Dedifferentiated amniotic fluid mesenchymal stem cell (primary cell): Measurements from ENCODE around the gene USP5.
"Not testable (repeated sequence)": the region's sequence is repeated elsewhere in the genome, so short reads cannot be mapped to it uniquely, and the experiment has no call there.

ENCODE experiments used
- DNase-seq: peaks from one replicate; pipeline ENCODE4 v3.0.0-alpha.2; 2016; ENCODE audit errors: extremely low spot score

USP5 gene

DNA sequence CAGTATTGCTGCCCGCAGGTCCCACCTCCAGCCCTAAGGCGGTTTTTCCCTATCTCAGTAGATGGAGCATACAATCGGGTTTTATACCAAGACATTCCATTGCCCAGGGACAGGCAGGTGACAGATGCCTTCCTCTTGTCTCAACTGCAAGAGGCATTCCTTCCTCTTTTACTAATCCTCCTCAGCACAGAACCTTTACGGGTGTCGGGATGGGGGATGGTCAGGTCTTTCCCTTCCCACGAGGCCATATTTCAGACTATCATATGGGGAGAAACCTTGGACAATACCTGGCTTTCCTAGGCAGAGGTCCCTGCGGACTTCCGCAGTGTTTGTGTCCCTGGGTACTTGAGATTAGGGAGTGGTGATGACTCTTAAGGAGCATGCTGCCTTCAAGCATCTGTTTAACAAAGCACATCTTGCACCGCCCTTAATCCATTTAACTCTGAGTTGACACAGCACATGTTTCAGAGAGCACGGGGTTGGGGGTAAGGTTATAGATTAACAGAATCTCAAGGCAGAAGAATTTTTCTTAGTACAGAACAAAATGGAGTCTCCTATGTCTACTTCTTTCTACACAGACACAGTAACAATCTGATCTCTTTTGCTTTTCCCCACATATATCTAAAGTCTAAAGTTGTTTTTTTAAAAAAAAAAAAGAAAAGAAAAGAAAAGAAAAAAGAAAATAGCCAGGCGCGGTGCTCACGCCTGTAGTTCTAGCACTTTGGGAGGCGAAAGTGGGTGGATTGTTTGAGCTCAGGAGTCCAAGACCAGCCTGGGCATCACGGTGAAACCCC is 34.5 kb downstream of the USP5 start:
- not testable (repeated sequence) for DNase-seq

DNA sequence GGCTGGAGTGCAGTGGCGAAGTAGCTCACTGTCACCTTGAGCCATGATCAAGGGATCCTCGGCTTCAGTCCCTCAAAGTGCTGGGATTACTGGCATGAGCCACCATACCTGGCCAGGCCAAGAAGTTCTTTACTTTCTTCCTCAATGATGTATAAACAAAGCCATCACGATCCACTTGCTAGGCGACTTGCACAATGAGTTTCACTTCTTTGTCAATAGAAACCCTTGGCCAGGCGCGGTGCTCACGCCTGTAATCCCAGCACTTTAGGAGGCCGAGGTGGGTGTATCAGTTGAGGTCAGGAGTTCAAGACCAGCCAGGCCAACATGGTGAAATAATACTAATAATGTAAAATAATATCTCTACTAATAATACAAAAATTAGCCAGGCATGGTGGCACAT is 35.5 kb downstream of the USP5 start:
- no peak for DNase-seq

DNA sequence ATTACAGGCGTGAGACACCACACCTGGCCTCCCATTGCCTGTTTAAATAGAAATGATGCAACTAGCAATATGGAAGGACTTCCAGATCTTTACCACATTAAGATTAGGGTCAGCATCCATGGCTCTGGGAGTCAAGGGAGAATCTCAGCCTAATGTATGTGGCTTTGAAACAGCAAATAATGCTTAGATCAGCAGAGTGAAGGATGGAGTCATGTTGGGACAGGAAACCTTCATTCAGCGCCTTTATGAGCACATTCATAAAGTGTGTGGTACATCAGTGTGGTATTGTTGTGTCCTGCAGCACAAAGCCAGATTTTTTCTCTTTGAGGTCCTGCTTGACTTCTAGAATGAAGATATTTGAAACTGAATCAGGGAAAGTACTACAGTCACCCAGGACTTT is 36.4 kb downstream of the USP5 start:
- DNase-seq = no peak

DNA sequence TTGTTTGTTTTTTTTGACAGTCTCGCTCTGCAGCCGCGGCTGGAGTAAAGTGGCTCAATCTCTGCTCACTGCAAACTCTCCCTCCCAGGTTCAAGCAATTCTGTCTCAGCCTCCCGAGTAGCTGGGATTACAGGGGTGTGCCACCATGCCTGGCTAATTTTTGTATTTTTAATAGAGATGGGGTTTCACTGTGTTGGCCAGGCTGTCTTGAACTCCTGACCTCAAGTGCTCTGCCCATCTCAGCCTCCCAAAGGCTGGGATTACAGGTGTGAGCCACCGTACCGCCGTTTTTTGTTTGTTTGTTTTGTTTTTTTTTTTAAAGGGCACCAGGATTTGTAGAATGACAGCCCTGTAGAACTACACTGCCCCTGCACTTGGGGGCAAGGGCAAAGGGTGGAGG is 36.8 kb downstream of the USP5 start:
- not testable (repeated sequence) for DNase-seq

DNA sequence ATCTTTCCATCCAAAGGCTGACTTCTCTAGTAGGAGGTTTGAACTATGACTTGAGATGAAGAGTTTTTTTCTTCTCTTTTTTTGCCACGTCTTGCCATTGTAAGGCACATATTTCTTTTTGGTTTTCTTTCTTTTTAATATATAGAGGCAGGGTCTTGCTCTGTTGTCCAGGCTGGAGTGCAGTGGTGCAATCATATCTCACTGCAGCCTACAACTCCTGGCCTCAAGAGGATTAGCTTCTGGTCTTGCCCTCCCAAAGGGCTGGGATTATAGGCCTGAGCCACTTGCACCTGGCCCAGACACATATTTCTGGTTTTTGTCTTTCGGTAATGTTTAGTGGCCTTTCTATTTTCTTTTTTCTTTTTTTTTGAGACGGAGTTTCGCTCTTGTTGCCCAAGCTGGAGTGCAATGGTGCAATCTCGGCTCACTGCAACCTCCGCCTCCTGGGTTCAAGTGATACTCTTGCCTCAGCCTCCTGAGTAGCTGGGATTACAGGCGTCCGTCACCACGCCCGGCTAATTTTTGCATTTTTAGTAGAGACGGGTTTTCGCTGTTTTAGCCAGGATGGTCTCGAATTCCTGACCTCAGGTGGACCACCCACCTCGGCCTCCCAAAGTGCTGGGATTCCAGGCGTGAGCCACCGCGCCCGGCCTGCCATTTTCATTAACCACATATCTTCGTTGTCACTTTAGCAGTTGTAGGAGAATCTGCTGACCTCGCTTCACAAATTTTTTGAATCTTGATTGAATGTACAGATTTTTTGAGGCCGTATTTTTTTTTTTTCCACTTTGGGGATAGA is 38.0 kb downstream of the USP5 start:
- DNase-seq = not testable (repeated sequence)

DNA sequence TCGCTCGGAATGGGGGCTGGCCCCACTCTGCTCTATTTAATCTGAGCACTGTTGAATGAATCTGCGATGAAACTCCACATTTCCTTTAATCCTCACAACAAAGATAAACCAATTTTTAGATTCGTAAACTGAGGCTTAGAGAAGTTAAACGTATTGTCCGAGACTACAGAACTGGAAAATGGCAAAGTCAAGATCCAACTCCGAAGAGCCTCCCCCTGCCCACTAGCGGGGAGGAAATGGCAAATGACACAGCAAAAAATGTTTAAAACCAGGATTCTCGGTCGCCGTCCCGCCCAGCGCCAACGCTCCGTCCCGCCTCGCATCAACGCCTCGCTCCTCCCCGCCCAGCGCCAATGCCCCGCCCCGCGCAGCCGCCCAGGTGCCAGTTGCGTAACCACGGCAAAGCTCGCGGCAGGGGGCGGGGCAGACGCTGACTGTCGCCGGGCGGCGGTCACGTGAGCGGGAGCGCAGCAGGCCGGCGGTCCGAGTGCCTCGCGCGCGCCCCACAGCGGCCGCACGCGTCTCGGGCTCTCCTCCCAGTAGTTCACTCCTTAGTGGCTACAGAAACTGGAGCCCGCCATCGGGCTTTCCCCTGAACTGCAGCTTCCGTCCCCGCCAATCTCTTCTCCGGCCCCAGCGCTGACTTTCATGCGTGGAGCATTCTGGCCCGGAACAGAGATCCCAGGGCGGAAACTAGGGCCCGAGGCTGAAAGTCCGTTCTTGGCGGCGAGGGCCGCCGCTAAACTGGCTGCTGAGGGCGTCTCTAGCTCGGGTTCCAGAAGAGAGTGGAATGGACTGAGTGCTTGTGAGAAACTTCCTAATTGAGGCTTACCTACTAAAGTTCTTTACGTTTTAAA is 39.1 kb downstream of the USP5 start:
- peak; percentile 94 for DNase-seq

DNA sequence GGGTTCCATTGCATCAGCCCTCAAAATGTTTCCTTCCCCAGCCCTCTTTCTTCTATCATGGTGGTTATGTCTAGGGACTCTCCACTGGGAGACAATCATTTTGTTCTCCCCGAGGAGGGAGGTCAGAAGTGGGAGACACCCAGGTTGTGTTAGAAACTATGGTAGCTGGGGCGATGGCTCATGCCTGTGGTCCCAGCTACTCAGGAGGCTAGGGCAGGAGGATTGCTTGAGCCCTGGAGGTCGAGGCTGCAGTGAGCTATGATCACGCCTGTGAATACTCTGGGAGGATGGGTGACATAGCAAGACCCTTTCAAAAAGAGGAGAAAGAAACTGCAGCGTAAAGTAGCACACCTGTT is 39.7 kb downstream of the USP5 start:
- no peak for DNase-seq

DNA sequence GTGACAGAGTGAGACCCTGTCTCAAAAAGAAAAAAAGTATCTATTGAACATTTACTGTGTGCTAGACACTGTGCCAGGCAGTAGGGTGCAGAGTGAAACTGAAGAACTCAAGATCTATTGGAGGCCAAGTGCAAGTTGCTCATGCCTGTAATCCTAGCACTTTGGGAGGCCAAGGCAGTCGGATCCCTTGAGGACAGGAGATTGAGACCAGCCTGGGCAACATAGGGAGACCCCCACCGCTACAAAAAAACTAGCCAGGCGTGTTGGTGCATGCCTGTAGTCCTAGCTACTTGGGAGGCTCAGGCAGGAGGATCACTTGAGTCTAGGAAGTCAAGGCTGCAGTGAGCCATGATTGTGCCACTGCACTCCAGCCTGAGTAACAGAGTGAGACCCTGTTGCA is 40.7 kb downstream of the USP5 start:
- not testable (repeated sequence) for DNase-seq

DNA sequence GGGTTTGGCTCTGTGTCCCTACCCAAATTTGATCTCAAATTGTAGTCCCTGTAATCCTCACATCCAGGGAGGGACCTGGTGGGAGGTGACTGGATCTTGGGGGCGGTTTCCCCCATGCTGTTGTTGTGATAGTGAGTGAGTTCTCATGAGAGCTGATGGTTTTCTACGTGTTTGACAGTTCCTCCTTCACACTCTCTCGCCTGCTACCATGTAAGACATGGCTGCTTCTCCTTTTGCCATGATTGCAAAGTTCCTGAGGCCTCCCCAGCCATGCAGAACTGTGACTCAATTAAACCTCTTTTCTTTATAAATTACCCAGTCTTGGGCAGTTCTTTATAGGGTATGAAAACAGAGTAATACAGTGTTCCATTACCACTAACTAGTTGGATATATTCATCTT is 42.4 kb downstream of the USP5 start:
- no peak for DNase-seq

DNA sequence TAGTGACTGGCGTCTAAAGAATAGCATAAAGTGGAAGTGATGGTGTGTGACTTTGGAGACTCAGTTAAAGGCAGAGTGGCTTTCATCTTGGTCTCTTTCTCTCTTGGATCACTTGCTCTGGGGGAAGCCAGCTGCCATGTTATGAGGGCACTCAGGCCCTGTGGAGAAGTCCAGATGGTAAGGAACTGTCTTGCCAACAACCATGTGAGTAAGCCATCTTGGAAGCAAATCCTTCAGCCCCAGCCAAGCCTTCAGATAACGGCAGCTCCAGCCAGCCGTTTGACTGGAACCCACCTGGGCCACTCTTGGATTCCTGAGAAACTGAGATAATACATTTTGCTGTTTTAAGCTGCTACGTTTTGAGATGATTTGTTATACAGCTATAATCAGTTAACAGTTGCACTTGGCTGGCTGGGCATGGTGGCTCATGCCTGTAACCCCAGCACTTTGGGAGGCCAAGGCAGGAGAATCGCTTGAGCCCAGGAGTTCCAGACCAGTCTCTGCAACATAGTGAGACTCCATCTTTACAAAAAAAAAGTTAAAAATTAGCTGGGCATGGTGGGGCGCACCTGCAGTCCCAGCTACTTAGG is 45.0 kb downstream of the USP5 start:
- DNase-seq = no peak

DNA sequence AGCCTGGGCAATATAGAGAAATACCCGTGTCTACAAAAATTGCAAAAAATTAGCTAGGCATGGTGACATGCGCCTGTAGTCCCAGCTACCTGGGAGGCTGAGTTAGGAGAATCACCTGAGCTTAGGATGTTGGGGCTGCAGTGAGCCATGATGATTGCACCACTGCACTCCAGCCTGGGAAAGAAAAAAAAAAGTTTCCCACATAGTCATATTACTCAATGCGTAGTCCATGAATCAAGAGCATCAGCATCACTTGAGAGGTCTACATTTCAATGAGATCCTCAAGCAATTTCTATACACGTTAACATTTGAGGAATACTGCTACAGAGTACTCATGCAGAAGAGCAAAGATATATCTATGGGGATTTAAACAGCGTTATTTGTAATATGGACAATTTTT is 47.5 kb downstream of the USP5 start:
- no peak for DNase-seq

DNA sequence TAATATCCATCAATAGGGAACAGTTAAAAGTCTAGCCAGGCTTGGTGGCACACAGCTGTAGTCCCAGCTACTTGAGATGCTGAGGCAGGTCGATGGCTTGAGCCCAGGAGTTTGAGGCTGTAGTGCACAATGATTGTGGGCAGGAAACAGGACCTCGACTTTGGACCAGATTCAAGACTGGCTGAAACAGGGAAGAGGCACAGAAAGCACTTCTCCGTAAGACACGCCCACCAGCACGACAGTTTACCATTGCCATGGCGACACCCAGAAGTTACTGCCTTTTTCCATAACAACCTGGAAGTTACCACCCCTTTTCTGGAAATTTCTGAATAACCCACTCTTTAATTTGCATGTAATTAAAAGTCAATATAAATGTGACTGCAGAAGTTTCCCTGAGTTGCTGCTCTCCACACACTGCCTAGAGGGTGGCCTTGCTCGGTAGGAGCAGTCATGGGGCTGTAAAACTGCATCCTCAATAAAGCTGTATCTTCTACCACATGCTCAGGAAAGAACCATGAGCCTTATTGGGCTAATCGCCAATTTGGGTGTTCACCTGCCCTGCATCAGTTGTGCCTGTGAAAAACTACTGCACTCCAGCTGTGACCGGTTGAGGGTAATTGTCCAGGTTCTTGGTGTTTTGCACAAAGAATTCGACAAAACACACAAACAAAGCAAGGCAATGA is 48.0 kb downstream of the USP5 start:
- DNase-seq = no peak

DNA sequence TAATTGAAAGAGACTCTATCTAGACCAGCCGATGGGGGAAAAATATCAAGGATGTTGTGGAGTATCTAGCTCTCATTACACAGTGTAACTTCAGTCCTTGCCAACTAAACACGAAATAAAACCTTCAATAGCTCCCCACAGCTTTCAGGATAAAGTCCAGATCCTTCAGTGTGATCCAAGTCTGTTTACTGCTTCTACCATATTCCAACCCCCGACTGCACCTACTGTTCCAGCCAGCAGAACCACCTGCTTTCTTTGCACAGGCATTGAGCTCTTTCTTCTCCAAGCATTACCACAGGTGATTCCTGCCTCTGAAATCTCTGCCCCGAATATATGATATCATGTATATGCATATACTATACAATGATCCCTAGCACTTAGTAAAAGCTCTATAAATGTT is 50.5 kb downstream of the USP5 start:
- DNase-seq = no peak

DNA sequence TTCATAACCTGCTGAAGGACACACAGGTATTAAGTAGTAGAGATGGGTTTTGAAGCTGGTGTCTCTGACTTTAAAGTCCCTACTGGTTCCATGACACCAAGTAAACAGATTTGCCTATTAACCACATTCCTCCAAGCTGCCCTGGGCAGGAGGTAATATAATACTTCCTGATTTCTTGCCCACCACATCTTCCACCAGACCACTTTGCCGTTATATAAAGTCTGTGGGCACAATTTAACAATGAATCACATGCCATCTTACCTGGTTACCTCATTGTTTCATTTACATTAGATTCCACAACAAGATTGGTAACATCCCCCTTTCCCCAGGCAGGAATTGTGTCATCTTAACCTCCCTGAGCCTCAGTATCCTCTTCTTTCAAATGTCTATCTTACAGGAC is 51.8 kb downstream of the USP5 start:
- no peak for DNase-seq

DNA sequence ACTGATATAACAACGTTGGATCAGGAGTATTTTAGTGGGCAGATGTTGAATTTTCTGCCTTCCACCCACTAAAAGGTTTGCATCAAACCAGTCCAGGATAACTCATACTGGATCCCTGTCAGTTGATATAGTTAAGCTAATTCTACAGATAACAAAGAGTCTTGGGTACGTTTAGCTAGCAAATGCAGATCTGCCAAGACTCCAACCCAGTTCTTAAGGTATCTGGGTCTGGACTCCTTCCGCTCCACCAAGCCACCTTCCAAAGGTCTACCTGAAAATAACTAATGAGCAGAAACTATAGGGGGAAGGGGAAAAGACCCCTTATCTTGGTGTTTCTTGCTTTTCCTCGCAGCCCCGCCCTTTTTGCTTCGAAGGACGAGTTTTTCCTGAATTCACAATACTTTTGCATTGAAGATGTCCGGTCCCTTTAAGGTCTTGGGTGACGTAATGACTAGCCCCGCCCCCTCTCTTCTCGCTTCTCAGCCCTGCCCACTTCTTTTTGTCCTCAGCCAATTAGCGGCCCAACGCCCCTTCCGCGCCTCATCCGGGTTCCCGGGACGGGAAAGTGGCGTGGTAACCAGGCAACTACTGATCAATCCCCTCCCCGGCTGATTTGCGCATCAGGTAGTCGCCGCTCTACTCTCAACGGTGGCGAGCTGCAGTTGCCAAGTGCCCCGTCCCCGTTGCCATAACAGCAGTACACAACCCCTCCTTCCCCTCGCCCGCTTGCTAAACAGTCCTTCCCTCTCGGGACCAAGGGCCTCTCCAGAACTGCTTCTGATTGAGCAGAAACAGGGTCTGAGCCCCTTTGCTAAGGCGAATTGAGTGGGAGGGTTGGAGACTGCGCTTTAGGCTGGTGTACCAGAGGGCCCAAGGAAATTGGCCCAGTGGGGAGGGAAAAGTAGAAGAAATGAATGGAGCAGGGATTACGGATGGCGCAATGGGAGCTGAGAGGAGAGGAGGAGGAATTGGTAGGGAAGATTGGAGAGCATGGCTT is 52.6 kb downstream of the USP5 start, which contains the start of gene LRRC23:
LRRC23 (plus strand) TSS at position 543 of the 997 bp plus-strand sequence. CDS start 812 bp downstream, outside the sequence.
- peak; percentile 96 for DNase-seq

DNA sequence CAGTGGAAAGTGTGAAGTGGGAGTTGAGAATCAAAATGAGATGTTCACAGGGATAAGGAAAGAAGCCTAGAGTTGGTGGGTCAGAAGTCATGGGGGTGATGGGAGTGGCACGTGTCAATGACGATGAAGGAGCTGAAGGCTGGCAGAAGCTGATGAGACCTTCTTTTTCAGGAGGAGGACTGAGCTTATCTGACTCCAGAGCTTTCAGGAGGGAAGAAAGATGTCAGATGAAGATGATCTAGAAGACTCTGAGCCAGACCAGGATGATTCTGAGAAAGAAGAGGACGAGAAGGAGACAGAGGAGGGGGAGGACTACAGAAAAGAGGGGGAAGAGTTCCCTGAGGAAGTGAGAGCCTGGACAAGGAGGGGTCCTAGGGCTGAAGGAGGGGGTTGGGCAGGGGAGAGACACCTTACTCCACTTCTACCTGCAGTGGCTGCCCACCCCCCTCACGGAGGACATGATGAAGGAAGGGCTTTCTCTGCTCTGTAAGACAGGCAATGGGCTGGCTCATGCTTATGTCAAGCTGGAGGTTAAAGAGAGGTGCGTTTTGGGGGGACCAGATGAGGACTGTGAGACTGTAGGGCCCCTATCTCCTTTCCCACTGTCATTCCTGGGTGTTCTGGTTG is 53.6 kb downstream of the USP5 start:
- no peak for DNase-seq

DNA sequence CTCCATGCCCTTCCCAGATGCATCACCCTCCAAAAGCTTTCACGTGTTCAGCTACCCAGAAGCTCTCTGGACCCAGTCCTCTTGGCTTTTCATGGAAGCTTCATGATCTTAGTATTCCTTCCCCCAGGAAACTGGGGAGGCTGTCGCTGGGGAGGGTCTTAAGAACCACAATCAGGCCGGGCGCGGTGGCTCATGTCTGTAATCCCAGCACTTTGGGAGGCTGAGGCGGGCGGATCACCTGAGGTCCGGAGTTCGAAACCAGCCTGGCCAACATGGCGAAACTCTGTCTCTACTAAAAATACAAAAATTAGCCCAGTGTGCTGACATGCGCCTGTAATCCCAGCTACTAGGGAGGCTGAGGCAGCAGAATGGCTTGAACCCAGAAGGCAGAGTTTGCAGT is 56.2 kb downstream of the USP5 start:
- DNase-seq = not testable (repeated sequence)

DNA sequence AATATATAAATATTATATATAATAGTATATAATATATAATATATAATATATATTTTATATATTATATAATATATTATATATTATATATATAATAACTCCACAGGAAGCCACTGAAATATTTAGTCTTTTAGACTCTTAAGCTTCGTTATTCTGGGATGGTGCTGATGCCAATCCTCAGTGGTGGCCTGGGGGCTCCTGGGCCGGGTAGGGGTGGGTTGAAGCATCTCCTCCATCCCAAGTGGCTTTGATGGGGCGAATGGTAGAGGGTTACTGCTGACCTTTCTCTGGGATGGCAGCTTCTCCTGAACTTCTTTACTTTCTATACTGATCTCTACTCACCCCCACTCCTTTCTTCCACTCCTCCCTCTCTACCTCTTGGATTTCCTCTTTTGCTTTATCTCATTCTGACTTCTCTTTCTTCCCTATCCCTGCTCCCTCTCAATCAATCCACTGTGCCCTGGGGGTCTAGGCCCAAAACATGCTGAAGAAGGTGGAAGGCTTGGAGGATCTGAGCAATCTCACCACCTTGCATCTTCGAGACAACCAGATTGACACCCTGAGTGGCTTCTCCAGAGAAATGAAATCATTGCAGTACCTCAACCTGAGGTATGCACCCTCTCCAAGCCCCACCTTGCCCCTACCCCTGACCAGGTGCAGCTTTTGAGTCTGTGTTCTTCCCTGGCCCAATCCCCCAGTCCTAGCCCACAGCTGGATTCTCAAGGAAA is 57.6 kb downstream of the USP5 start:
- no peak for DNase-seq
